Gastrocnemius medialis (tissue), 4 donors: ENCODE measurements around the gene ERC2. TPM values are rescaled to one million over a fixed set of nuclear protein-coding genes. Genes with fewer than 3 reads are reported as not detected.

Experiments used
- ATAC-seq, 2 donors: fragments of 150-250 bp; one replicate each; pipeline ENCODE4 v1.9.1; 2016
- DNase-seq, 2 donors: peaks; one replicate each; pipeline ENCODE4 v3.0.0-alpha.2; 2019
- H3K27ac ChIP-seq, 4 donors: fragments of 200-600 bp; sonication (generic); 1 replicate in 1 of 4; 2 replicates in 3 of 4; pipeline ENCODE4 v1.5.1; 2016 to 2018; ENCODE audit warnings: mild to moderate bottlenecking in 2 of 4, moderate library complexity in 1 of 4
- H3K27me3 ChIP-seq, 3 donors: fragments of 200-600 bp; sonication (generic) in 2 of 3; 1 replicate in 1 of 3; 2 replicates in 2 of 3; pipeline versions ENCODE4 v1.5.1 to v1.6.0; 2016 to 2019; ENCODE audit warnings: mild to moderate bottlenecking in 1 of 3, moderate library complexity in 1 of 3
- H3K36me3 ChIP-seq, 2 donors: fragments of 200-600 bp; sonication (generic) in 1 of 2; one replicate each; pipeline ENCODE4 v1.5.1; 2017 to 2018
- H3K4me1 ChIP-seq, 2 donors: fragments of 200-600 bp; sonication (generic) in 1 of 2; one replicate each; pipeline ENCODE4 v1.5.1; 2016 to 2017; ENCODE audit warnings: mild to moderate bottlenecking in 2 of 2
- H3K4me3 ChIP-seq, 4 donors: fragments of 200-600 bp; sonication (generic) in 3 of 4; 1 replicate in 1 of 4; 2 replicates in 3 of 4; pipeline ENCODE4 v1.5.1; 2016 to 2019; ENCODE audit warnings: mild to moderate bottlenecking in 2 of 4
- H3K9me3 ChIP-seq, 3 donors: fragments of 200-600 bp; sonication (generic) in 2 of 3; 1 replicate in 1 of 3; 2 replicates in 2 of 3; pipeline ENCODE4 v1.5.1; 2016 to 2019
- CTCF ChIP-seq, 5 experiments: fragments of 450-650 bp in 3 of 5; fragments of 200-600 bp in 2 of 5; sonication (generic) in 2 of 5; IDR thresholded peaks in 4 of 5; conservative IDR thresholded peaks in 1 of 5; 1 replicate in 4 of 5; 2 replicates in 1 of 5; pipeline ENCODE4 v1.5.1; 2016 to 2019; ENCODE audit warnings: antibody characterized with exemption in 5 of 5, mild to moderate bottlenecking in 3 of 5, moderate library complexity in 3 of 5
- POLR2A ChIP-seq, 2 donors: fragments of 450-650 bp; IDR thresholded peaks; one replicate each; pipeline ENCODE4 v1.6.1; 2017; ENCODE audit warnings: antibody characterized with exemption in 2 of 2, mild to moderate bottlenecking in 2 of 2, moderate library complexity in 2 of 2
- in situ Hi-C, 4 donors: fragments of 200-750 bp; cut with MboI; loops; one replicate each; pipeline versions ENCODE4 v1.15.0 to v1.8.0; 2017; ENCODE audit warnings: low sequenced_read_pairs in 4 of 4
- intact Hi-C: fragments of 100-400 bp; cut with DNase I; formaldehyde crosslinking; loops from one replicate; pipeline ENCODE4 v1.15.1; 2023; ENCODE audit warnings: low total_unique reads
- total RNA-seq, 4 donors: library from RNA; depleted of rRNA; stranded (reverse); fragments of >200 nt; gene quantifications; one replicate each; pipeline versions ENCODE4 v1.1.0 to v1.2.3, GENCODE V29; 2016

ERC2 gene
- total RNA-seq, 4 donors from 2014 or later = not detected

- Histone ChIP-seq H3K9me3 (no peaks in the 10 kb centered on the region), H3K27me3 (peaks cover 0 to 8% (median 0%) of the 10 kb centered on the region in 3 donors), H3K36me3 (no peaks in the 10 kb centered on the region), H3K4me3 (no peak overlapping the region), H3K27ac (no peak overlapping the region), H3K4me1 (no peaks in the 10 kb centered on the region)
- in situ Hi-C loops (no loop called here), intact Hi-C loops (no loop called here)
- DNase-seq = no peak
- no peak for TF ChIP-seq CTCF (IDR thresholded peaks at IDR 0.05 in 4 of 5, conservative IDR thresholded peaks at IDR 0.05 in 1 of 5)
- no peak for TF ChIP-seq POLR2A (IDR thresholded peaks at IDR 0.05)
- ATAC-seq = no peak
Measured at GRCh38 chr3:55651011-55651410, 817.3 kb downstream of the ERC2 start.

- no peak for DNase-seq
- H3K9me3 ChIP-seq = no peaks in the 10 kb centered on the region
- H3K27ac ChIP-seq = no peak overlapping the region
- no peak for ATAC-seq
- intact Hi-C loops = no loop called here
- peaks cover 0 to 8% (median 0%) of the 10 kb centered on the region in 3 donors for H3K27me3 ChIP-seq
- TF ChIP-seq CTCF (IDR thresholded peaks at IDR 0.05 in 4 of 5, conservative IDR thresholded peaks at IDR 0.05 in 1 of 5) = no peak
- TF ChIP-seq POLR2A (IDR thresholded peaks at IDR 0.05) = no peak
- H3K4me3 ChIP-seq = no peak overlapping the region
- H3K4me1 ChIP-seq = no peaks in the 10 kb centered on the region
- in situ Hi-C loops = no loop called here
- no peaks in the 10 kb centered on the region for H3K36me3 ChIP-seq
Measured at GRCh38 chr3:55650011-55650410, 818.3 kb downstream of the ERC2 start.

GRCh38 chr3:55649554-55649953, 818.7 kb downstream of the ERC2 start:
- Histone ChIP-seq H3K36me3 (no peaks in the 10 kb centered on the region), H3K27ac (no peak overlapping the region), H3K27me3 (peaks cover 0 to 8% (median 0%) of the 10 kb centered on the region in 3 donors), H3K9me3 (no peaks in the 10 kb centered on the region), H3K4me3 (no peak overlapping the region), H3K4me1 (no peaks in the 10 kb centered on the region)
- TF ChIP-seq POLR2A (IDR thresholded peaks at IDR 0.05) (no peak), CTCF (IDR thresholded peaks at IDR 0.05 in 4 of 5, conservative IDR thresholded peaks at IDR 0.05 in 1 of 5) (no peak)
- intact Hi-C loops (no loop called here), in situ Hi-C loops (no loop called here)
- no peak for ATAC-seq
- no peak for DNase-seq

- peaks cover 0 to 8% (median 0%) of the 10 kb centered on the region in 3 donors for H3K27me3 ChIP-seq
- no peak for TF ChIP-seq POLR2A (IDR thresholded peaks at IDR 0.05)
- H3K4me1 ChIP-seq = no peaks in the 10 kb centered on the region
- H3K36me3 ChIP-seq = no peaks in the 10 kb centered on the region
- H3K9me3 ChIP-seq = no peaks in the 10 kb centered on the region
- no peak overlapping the region for H3K27ac ChIP-seq
- DNase-seq = no peak
- no peak for ATAC-seq
- H3K4me3 ChIP-seq = no peak overlapping the region
- intact Hi-C loops = no loop called here
- in situ Hi-C loops = no loop called here
Measured at GRCh38 chr3:55648591-55649318, 819.5 kb downstream of the ERC2 start.

GRCh38 chr3:55647670-55648069, 820.6 kb downstream of the ERC2 start:
- H3K4me1 ChIP-seq = no peaks in the 10 kb centered on the region
- H3K27me3 ChIP-seq = peaks cover 0 to 8% (median 0%) of the 10 kb centered on the region in 3 donors
- no peak for TF ChIP-seq CTCF (IDR thresholded peaks at IDR 0.05 in 4 of 5, conservative IDR thresholded peaks at IDR 0.05 in 1 of 5)
- TF ChIP-seq POLR2A (IDR thresholded peaks at IDR 0.05) = no peak
- ATAC-seq = no peak
- H3K9me3 ChIP-seq = no peaks in the 10 kb centered on the region
- H3K4me3 ChIP-seq = no peak overlapping the region
- intact Hi-C loops = no loop called here
- no peak overlapping the region for H3K27ac ChIP-seq
- in situ Hi-C loops = no loop called here
- H3K36me3 ChIP-seq = no peaks in the 10 kb centered on the region
- DNase-seq = no peak
